Measurements from ENCODE around the gene UQCRHL. TPM values are rescaled to one million over a fixed set of nuclear protein-coding genes. Genes with fewer than 3 reads are reported as not detected.

Gene UQCRHL
- total and polyA plus RNA-seq, 2 of the 4 experiments (the other 2 are of a cell fraction): 1.4 to 2.4 TPM

GRCh38 chr1:15771836-15772515 is 35.5 kb downstream of the UQCRHL start:
- Histone ChIP-seq H2AK5ac (ENCODE audit: low read depth, low read length) (no peak overlapping the region), H4K8ac (ENCODE audit: low read depth in 2 of 2, low read length in 2 of 2) (no peak overlapping the region), H3K18ac (ENCODE audit: low read depth, low read length) (no peak overlapping the region), H4K20me1 (ENCODE audit: insufficient read depth, low read length) (peaks cover 17% of the 10 kb centered on the region), H2BK20ac (ENCODE audit: low read depth, low read length) (no peak overlapping the region), H3K4me3 (ENCODE audit: insufficient read depth, low read depth, low read length) (no peak overlapping the region), H2AFZ (replicated peaks; ENCODE audit: low read length, poor library complexity) (no peak overlapping the region), H3K79me1 (ENCODE audit: low read depth in 1 of 2, low read length in 2 of 2) (peaks cover 10 to 36% of the 10 kb centered on the region in 2 experiments), H3K27ac (ENCODE audit: insufficient read depth, low read length) (no peak overlapping the region), H2BK5ac (ENCODE audit: low read depth, low read length, poor library complexity, severe bottlenecking) (peak overlapping the region; percentile 24), H3K23ac (ENCODE audit: low read depth, low read length) (no peak overlapping the region), H3K9me1 (ENCODE audit: insufficient read depth, low read length) (peaks cover 11% of the 10 kb centered on the region), H3K4ac (ENCODE audit: low read depth, low read length) (no peak overlapping the region), H2BK120ac (ENCODE audit: low read depth, low read length) (no peak overlapping the region), H3K36me3 (ENCODE audit: control insufficient read depth, insufficient read depth, low read length) (peaks cover 72% of the 10 kb centered on the region), H2BK15ac (ENCODE audit: low read depth, low read length) (no peak overlapping the region), H2AK9ac (replicated peaks; ENCODE audit: low read depth, low read length, poor library complexity) (peak overlapping the region; percentile 82), H3K56ac (ENCODE audit: extremely low read depth, insufficient read depth, low read length) (no peak overlapping the region), H4K91ac (ENCODE audit: insufficient read depth, low read depth, low read length) (no peak overlapping the region), H3K9ac (ENCODE audit: low read depth, low read length) (no peak overlapping the region), H3K4me2 (ENCODE audit: low read depth, low read length) (no peak overlapping the region), H3K9me3 (ENCODE audit: control insufficient read depth, insufficient read depth, low read length) (no peaks in the 10 kb centered on the region), H3K27me3 (ENCODE audit: control insufficient read depth, insufficient read depth, low read length) (no peaks in the 10 kb centered on the region), H3K14ac (replicated peaks; ENCODE audit: low read depth, low read length) (no peak overlapping the region), H4K5ac (ENCODE audit: low read depth, low read length) (no peak overlapping the region), H3K4me1 (ENCODE audit: control insufficient read depth, insufficient read depth, low read length) (no peaks in the 10 kb centered on the region)
- DNase-seq (peak; percentile 29), ATAC-seq (ENCODE audit: low read depth) (peak; percentile 53)
- no TSS peak for BruUV-seq (replicated peaks)
- ChIA-PET CTCF (interaction anchor here (0.6 to 1.5 kb wide), 2 partner anchors 20 to 135 kb away, joined by 3 to 5 read pairs; no protein-coding TSS in a partner anchor), POLR2A (ENCODE audit: unreplicated experiment) (no interaction called here)
- in situ Hi-C loops (cut with MboI; ENCODE audit: low sequenced_read_pairs) (no loop called here), dilution Hi-C loops (cut with HindIII; ENCODE audit: low sequenced_read_pairs, unreplicated experiment) (no loop called here), intact Hi-C loops (cut with micrococcal nuclease) (no loop called here)
- WGBS, 2 experiments (ENCODE audit: extremely low coverage in 2 of 2, insufficient read length in 1 of 2): no CpG with 5 or more reads among the region's 6 CpGs
- no peak for TF ChIP-seq SMC3 (IDR thresholded peaks at IDR 0.05; ENCODE audit: low read depth, low read length)
- TF ChIP-seq MXI1 (IDR thresholded peaks at IDR 0.05; ENCODE audit: borderline replicate concordance, low read depth, low read length): no peak
- TF ChIP-seq MAFK (IDR thresholded peaks at IDR 0.05; ENCODE audit: low read depth, low read length): no peak
- no peak for TF ChIP-seq RAD21 (IDR thresholded peaks at IDR 0.05; ENCODE audit: low read length)
- no peak for TF ChIP-seq MAZ (IDR thresholded peaks at IDR 0.05; ENCODE audit: borderline replicate concordance, low read depth, low read length)
- no peak for TF ChIP-seq POLR2A (IDR thresholded peaks at IDR 0.05; ENCODE audit: low read depth, low read length)
- TF ChIP-seq FOS (IDR thresholded peaks at IDR 0.05; ENCODE audit: low read depth, low read length): no peak
- TF ChIP-seq ELK1 (IDR thresholded peaks at IDR 0.05; ENCODE audit: borderline replicate concordance, low read depth, low read length): no peak
- TF ChIP-seq NFE2L2 (IDR thresholded peaks at IDR 0.05; ENCODE audit: low read depth, low read length): no peak
- no peak for TF ChIP-seq CEBPB (IDR thresholded peaks at IDR 0.05; ENCODE audit: low read depth, low read length)
- no peak for TF ChIP-seq RCOR1 (IDR thresholded peaks at IDR 0.05; ENCODE audit: insufficient replicate concordance, low read length)
- no peak for TF ChIP-seq BHLHE40 (IDR thresholded peaks at IDR 0.05; ENCODE audit: low read depth, low read length)
- no peak for TF ChIP-seq CHD1 (IDR thresholded peaks at IDR 0.05; ENCODE audit: low read depth, low read length)
- no peak for TF ChIP-seq CTCF (conservative IDR thresholded peaks at IDR 0.05; ENCODE audit: low read depth, low read length)
- TF ChIP-seq USF2 (IDR thresholded peaks at IDR 0.05; ENCODE audit: low read depth, low read length): no peak
- no peak for TF ChIP-seq RFX5 (IDR thresholded peaks at IDR 0.05; ENCODE audit: low read depth, low read length)

All from IMR-90 (cell line).